ENCODE measurements around the gene TMEM101. TPM values are rescaled to one million over a fixed set of nuclear protein-coding genes. Genes with fewer than 3 reads are reported as not detected.

The TMEM101 gene
- total RNA-seq, 4 donors from 2014 or later, result 1.5 to 76.1 (median 49.8) TPM

Small RNA genes lying within 50 kb of the gene (small RNA-seq; reads per million reads assigned to genes)
- not detected for gene RF00012

Other genes starting within 250 kb of the TMEM101 start
- 10 to 100 TPM; 28.4 to 88.1 (median 39.8) TPM for gene DUSP3, start 236.0 kb downstream of the TMEM101 start, total RNA-seq
- gene CFAP97D1, start 234.5 kb downstream of the TMEM101 start, total RNA-seq, result not detected
- 10 to 100 TPM in 3 of 4 donors, 1 to 10 TPM in 1; 5.6 to 21.2 (median 15.8) TPM for gene MPP3, start 181.8 kb downstream of the TMEM101 start, total RNA-seq
- gene CD300LG, start 167.8 kb downstream of the TMEM101 start, total RNA-seq, result 1 to 10 TPM in 3 of 4 donors, not detected in 1; 2.1 to 6.5 (median 6.2) TPM
- 10 to 100 TPM in 3 of 4 donors, 1 to 10 TPM in 1; 2.0 to 20.9 (median 13.3) TPM for gene MPP2, start 107.4 kb downstream of the TMEM101 start, total RNA-seq
- gene PPY, start 72.5 kb downstream of the TMEM101 start, total RNA-seq, result not detected
- not detected for gene PYY, start 61.0 kb downstream of the TMEM101 start, total RNA-seq
- gene NAGS, start 10.3 kb downstream of the TMEM101 start, total RNA-seq, result 1 to 10 TPM; 1.3 to 9.7 (median 2.6) TPM
- 10 to 100 TPM; 24.5 to 49.8 (median 37.1) TPM for gene LSM12, start 51.7 kb upstream of the TMEM101 start, total RNA-seq
- gene G6PC3, start 55.8 kb upstream of the TMEM101 start, total RNA-seq, result 10 to 100 TPM; 12.4 to 66.3 (median 33.8) TPM
- gene HDAC5, start 108.7 kb upstream of the TMEM101 start, total RNA-seq, result 10 to 100 TPM; 35.9 to 74.1 (median 58.0) TPM
- gene HROB, start 127.0 kb upstream of the TMEM101 start, total RNA-seq, result 1 to 10 TPM in 2 of 4 donors, not detected in 2; 1.6 to 2.4 TPM
- 1 to 10 TPM in 2 of 4 donors, under 1 TPM in 1, not detected in 1; 0.14 to 2.3 (median 1.3) TPM for gene ASB16, start 155.7 kb upstream of the TMEM101 start, total RNA-seq
- gene TMUB2, start 172.0 kb upstream of the TMEM101 start, total RNA-seq, result 10 to 100 TPM in 3 of 4 donors, 1 to 10 TPM in 1; 7.4 to 41.8 (median 32.6) TPM
- 10 to 100 TPM in 3 of 4 donors, 1 to 10 TPM in 1; 4.6 to 98.4 (median 36.2) TPM for gene ATXN7L3, start 184.9 kb upstream of the TMEM101 start, total RNA-seq
- gene UBTF, start 204.7 kb upstream of the TMEM101 start, total RNA-seq, result 100 to 1,000 TPM in 1 of 4 donors, 10 to 100 TPM in 3; 17.4 to 124 (median 72.9) TPM